HFFc6 (cell line): ENCODE data around the gene TTC9C. TPM values are rescaled to one million over a fixed set of nuclear protein-coding genes. Genes with fewer than 3 reads are reported as not detected.
"Not testable (repeated sequence)": the region's sequence is repeated elsewhere in the genome, so short reads cannot be mapped to it uniquely, and the experiment has no call there.

ENCODE experiments used
- DNase-seq: peaks from one replicate; pipeline ENCODE4 v3.0.0-alpha.2; 2018
- H3K27ac Mint-ChIP-seq: 2 replicates; pipeline ENCODE4 v1.8.0; 2020; ENCODE audit warnings: mild to moderate bottlenecking, mixed read lengths
- H3K27me3 Mint-ChIP-seq: 2 replicates; pipeline ENCODE4 v1.8.0; 2021; ENCODE audit warnings: mild to moderate bottlenecking, moderate library complexity, mixed read lengths; ENCODE audit not compliant: insufficient read depth
- H3K36me3 Mint-ChIP-seq: 2 replicates; pipeline ENCODE4 v1.8.0; 2021; ENCODE audit warnings: low read depth, mixed read lengths
- H3K4me1 Mint-ChIP-seq: 2 replicates; pipeline ENCODE4 v1.8.0; 2020; ENCODE audit warnings: low read depth, mixed read lengths
- H3K4me3 Mint-ChIP-seq: 2 replicates; pipeline ENCODE4 v1.8.0; 2020; ENCODE audit warnings: mild to moderate bottlenecking, moderate library complexity, mixed read lengths
- H3K9me3 Mint-ChIP-seq: 2 replicates; pipeline ENCODE4 v1.8.0; 2020; ENCODE audit warnings: mild to moderate bottlenecking, mixed read lengths
- total RNA-seq, 6 experiments: library from RNA; stranded (reverse); fragmentation: NEBNext Ultra II Directional; extraction: Animal tissue kit (Norgen Biotek cat#: 25700); gene quantifications; 2 replicates in 1 of 6; 3 replicates in 5 of 6; pipeline ENCODE4 v1.2.3, GENCODE V29; 2021
- TF ChIP-seq, protein P1 (sequence below): fragments of 200-600 bp; sonication (generic); IDR thresholded peaks from 2 replicates; pipeline ENCODE4 v1.5.0; 2021; ENCODE audit warnings: antibody characterized with exemption, mild to moderate bottlenecking

The TTC9C gene
- total RNA-seq, 6 experiments from 2014 or later = 46.2 to 52.7 (median 50.0) TPM

DNA sequence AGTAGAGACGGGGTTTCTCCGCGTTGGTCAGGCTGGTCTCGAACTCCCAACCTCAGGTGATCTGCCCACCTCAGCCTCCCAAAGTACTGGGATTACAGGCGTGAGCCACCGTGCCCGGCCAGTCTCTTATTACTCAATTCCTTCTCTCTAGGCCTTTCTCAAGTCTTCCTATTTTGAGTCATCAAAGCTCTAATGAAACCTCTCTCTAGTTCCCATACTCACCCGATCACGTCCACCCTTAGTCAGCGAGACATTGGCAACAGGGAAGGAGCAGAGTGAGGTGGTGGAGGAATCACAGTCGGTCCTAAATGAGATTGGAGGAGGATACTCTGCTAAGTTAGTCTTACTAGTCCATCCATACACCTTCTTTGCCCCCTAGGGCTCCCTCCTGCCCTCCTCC is 26.0 kb upstream of the TTC9C start:
- TF ChIP-seq, protein P1, sequence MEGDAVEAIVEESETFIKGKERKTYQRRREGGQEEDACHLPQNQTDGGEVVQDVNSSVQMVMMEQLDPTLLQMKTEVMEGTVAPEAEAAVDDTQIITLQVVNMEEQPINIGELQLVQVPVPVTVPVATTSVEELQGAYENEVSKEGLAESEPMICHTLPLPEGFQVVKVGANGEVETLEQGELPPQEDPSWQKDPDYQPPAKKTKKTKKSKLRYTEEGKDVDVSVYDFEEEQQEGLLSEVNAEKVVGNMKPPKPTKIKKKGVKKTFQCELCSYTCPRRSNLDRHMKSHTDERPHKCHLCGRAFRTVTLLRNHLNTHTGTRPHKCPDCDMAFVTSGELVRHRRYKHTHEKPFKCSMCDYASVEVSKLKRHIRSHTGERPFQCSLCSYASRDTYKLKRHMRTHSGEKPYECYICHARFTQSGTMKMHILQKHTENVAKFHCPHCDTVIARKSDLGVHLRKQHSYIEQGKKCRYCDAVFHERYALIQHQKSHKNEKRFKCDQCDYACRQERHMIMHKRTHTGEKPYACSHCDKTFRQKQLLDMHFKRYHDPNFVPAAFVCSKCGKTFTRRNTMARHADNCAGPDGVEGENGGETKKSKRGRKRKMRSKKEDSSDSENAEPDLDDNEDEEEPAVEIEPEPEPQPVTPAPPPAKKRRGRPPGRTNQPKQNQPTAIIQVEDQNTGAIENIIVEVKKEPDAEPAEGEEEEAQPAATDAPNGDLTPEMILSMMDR = no peak
- H3K9me3 Mint-ChIP-seq = no peaks in the 10 kb centered on the region
- H3K27me3 Mint-ChIP-seq = no peaks in the 10 kb centered on the region; the same call in 1 of the 2 replicates
- H3K36me3 Mint-ChIP-seq = peaks cover 30% of the 10 kb centered on the region
- H3K4me3 Mint-ChIP-seq = no peak overlapping the region
- DNase-seq = no peak
- no peak overlapping the region for H3K27ac Mint-ChIP-seq
- H3K4me1 Mint-ChIP-seq = peaks cover 19% of the 10 kb centered on the region

- not testable (repeated sequence) for DNase-seq, H3K9me3 Mint-ChIP-seq
- H3K36me3 Mint-ChIP-seq = peaks cover 25% of the 10 kb centered on the region
Measured at GRCh38 chr11:62703921-62704320, 24.4 kb upstream of the TTC9C start.

GRCh38 chr11:62705413-62705812 is 22.9 kb upstream of the TTC9C start:
- peaks cover 33% of the 10 kb centered on the region for H3K36me3 Mint-ChIP-seq
- H3K27me3 Mint-ChIP-seq = peaks cover 5% of the 10 kb centered on the region
- H3K27ac Mint-ChIP-seq = peak overlapping the region; percentile 98
- peaks cover 39% of the 10 kb centered on the region for H3K4me1 Mint-ChIP-seq
- TF ChIP-seq, protein P1 = no peak; the same call in 1 of the 2 replicates
- H3K4me3 Mint-ChIP-seq = peak overlapping the region; percentile 94
- no peaks in the 10 kb centered on the region for H3K9me3 Mint-ChIP-seq
- no peak for DNase-seq

More at GRCh38 chr11:62703921-62704320, 24.4 kb upstream of the TTC9C start:
- H3K4me1 Mint-ChIP-seq = peaks cover 25% of the 10 kb centered on the region
- not testable (repeated sequence) for H3K27ac Mint-ChIP-seq, H3K4me3 Mint-ChIP-seq, H3K27me3 Mint-ChIP-seq

DNA sequence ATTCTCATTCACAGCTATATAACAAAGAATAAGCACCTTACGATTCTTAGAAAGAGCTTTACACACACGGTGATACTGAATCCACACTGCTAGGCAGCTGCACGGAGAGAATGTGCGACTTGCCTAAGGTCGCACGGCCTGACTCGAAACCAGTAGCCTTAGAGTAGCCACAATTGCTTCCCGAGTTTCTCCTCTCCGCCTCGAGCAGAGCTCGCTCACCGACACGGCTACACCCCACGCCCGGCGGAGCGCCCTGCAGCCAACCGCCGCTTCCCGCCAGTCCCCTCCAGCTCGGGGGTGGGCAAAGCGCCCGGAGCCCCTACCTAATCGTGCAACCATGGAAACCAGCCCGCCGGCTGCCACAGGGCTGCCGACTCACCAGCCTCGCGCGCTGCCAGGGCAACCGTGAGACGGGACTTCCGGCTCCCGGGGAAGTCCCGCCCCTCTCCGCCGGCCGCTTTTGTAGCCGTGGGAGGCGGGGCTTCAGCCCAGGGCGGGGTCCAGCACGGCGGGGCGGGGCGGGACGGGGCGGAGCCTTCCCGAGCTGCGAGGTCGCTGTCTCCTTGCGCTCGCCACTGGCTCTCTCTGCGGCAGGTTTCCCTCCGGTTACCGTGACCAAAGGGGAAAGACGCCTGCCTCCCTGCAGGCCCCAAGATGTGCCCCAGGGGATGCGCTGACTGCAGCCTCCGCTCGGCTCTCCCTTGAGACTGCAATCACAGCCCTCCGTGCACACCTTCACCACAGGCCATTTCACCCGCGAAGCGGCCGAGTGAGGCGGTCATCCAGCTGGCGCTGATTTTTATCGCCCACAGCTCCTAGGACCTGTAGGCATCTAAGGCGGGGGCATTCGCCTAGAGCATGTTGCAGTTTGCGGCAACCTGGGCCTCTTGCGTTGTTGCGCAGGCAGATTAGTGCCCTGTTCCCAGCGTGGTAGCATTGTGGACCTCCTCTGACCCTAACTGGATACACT is 22.1 kb upstream of the TTC9C start:
- TF ChIP-seq, protein P1 = no peak
- Mint-ChIP-seq H3K4me1 (peaks cover 39% of the 10 kb centered on the region), H3K4me3 (peak overlapping the region; percentile 94), H3K9me3 (no peaks in the 10 kb centered on the region), H3K27ac (peak overlapping the region; percentile 98), H3K36me3 (peaks cover 34% of the 10 kb centered on the region), H3K27me3 (peaks cover 5% of the 10 kb centered on the region)
- peak; percentile 93 for DNase-seq

DNA sequence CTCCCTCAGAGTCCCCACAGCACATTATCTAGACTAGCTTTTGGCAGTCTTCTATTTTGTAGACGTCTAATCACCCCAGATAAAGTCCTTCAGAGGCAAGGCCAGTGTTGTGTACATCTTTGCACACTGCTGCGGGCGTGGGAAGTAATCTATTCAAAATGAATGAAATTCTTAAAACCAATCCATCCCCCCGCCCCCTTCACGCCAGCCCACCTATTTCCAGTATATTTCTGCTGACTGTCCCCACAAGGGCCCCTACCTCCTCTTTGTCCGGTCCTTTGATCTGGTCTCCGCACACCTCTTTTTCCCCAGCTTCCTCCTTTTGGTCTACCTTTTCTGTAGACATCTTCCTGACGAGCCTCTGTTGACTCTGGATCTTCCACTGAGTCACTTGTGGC is 21.4 kb upstream of the TTC9C start:
- H3K27ac Mint-ChIP-seq = peak overlapping the region; percentile 63
- peaks cover 30% of the 10 kb centered on the region for H3K36me3 Mint-ChIP-seq
- H3K27me3 Mint-ChIP-seq = peaks cover 5% of the 10 kb centered on the region

More for the DNA sequence above, 21.4 kb upstream of the TTC9C start:
- no peak for DNase-seq
- Mint-ChIP-seq H3K9me3 (no peaks in the 10 kb centered on the region), H3K4me3 (peak overlapping the region; percentile 94), H3K4me1 (peaks cover 39% of the 10 kb centered on the region)
- TF ChIP-seq, protein P1 = no peak
